GM04503 (cell line): Measurements from ENCODE around the gene SKI.
A peak's percentile ranks its signal among the peaks of the same experiment; 100 is the strongest.

Source experiments
- DNase-seq: peaks from one replicate; pipeline ENCODE4 v3.0.0-alpha.2; 2012; ENCODE audit warnings: low read depth

The SKI gene

DNA sequence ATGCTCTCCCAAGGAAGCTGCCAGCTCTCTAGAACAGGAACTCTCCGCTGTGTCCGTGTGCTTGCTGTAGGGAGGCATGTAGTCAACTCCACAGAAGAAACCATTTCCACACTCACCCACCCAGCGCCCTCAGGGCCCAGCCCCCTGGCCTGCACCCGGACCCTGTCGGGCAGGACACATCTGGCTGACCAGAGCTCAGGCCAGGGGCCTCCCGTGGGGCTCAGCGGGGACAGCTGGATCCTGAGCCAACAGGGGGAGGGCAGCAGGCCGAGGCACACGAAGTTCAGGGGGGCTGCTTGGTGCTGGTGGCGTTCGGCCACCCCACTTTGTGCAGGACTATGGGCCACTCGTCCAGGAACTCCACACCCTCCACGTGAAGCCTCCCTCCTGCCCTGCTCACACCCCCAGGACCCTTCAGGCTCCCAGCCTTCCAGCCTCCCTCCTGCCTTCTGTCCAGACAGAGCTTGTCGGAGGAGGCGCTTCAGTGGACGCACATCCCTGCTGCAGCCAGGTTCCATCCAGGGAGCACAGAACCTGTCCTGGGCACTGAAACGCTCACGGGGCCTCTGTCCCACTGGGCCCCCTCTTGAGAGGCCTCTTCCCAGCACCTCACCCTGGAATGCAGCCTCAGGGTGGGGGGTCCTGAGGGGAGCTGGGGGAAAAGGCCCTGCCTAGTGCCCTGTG, 18.6 kb upstream of the SKI start:
- no peak for DNase-seq

DNA sequence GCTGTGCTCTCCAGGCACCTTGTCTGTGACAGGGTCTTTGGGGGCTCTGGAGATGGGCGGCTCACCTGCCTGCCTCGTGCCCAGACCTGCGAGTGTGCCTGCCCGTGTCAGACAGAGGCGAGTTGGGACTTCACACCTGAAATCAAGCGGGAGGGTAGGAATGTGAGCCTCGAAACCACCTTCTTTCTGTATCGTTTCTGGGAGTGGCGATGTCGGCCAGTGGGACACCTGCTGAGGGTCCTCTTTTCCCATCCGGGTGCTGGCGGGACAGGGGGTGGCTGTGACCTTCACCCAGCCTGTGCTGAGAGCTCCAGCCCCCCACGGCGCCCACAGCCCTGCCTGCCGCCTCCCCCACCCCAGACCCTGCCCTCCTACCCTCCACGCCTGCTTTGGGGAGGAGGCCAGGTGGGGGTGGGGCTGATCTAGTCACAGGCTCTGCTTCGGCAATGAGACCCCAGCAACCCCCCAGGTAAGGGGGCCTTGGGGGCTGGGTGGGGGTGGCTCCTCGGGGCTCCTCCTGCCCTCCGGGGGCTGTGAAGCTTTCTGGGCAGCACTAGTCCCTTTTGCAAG, 17.9 kb upstream of the SKI start:
- no peak for DNase-seq

DNA sequence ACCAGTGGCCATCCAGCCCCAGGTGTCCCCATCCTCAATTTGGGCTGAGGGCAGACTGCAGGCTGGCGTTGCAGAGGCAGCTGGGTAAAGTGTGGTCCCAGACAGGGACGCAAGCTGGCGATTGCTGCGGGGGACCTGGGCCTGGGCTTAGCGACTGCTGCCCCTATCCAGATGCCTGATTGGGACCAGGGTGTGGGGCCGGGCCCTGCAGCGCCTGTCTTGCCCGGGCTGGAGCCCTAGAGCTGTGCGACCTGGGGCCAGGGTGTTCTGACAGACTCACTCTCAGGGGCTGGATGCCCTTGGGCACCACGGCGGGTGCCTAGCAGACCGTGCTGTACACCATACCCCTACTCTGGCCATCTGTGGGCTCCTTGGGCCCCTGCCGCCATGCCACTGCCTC, 17.3 kb upstream of the SKI start:
- DNase-seq = no peak

DNA sequence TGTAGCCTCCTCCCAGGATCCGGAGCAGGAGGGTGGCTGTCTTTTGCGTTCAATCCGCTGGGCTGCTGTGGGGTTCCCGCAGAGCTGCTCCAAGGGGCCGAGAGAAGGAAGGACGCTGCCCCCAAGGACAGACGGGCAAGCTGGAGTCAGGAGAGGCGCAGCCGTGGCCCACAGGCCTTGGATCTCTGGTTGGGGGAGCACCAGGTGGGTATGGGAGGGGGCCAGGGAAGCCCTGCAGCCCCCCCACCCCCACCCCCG, 15.9 kb upstream of the SKI start:
- no peak for DNase-seq

DNA sequence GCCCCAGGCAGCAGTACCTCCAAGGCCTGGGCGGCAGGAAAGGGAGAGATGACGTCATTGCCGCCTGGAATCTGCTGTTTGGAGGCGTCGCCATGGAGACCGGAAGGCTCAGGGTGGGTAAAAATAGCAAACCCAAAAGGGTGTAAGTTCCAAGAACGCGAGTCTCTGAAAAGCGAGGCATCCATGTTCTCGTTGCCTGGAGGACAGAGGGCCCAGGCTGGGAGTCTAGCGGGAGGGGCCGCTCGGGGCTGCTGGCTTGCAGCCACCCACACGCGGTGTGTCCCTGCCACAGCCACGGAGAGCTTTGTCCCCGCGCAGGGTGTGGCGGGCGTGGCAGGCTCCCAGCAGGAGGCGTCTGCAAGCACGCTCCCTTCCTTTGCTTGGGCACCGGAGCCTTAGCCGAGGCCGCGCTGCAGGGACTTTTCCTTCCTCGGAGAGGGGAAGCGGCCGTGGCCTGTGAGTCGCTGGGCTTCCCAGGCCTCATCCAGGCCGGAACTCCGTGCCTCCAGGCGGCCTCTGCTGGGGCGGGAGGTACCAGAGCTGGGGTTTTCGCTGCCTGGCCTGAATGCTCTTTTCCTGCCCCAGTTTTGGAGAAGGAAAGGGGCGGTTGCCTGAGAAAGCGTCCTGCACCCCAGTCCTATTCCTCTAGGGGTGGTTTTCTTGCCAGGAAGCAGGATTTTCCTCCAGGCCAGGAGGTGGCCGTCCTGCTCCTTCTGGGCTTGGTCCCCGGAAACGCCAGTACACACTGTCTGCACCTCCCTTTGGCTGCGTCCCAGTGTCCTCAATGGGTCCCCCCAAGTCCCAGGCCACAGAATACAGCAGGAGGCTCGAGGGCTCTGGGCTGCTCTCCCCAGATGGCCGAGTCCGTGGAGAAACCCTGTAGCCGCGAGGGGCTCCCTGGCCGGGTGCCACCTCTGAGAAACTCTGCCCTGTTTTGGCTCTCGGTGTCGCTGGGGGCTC, 15.3 kb upstream of the SKI start:
- peak; percentile 90 for DNase-seq

DNA sequence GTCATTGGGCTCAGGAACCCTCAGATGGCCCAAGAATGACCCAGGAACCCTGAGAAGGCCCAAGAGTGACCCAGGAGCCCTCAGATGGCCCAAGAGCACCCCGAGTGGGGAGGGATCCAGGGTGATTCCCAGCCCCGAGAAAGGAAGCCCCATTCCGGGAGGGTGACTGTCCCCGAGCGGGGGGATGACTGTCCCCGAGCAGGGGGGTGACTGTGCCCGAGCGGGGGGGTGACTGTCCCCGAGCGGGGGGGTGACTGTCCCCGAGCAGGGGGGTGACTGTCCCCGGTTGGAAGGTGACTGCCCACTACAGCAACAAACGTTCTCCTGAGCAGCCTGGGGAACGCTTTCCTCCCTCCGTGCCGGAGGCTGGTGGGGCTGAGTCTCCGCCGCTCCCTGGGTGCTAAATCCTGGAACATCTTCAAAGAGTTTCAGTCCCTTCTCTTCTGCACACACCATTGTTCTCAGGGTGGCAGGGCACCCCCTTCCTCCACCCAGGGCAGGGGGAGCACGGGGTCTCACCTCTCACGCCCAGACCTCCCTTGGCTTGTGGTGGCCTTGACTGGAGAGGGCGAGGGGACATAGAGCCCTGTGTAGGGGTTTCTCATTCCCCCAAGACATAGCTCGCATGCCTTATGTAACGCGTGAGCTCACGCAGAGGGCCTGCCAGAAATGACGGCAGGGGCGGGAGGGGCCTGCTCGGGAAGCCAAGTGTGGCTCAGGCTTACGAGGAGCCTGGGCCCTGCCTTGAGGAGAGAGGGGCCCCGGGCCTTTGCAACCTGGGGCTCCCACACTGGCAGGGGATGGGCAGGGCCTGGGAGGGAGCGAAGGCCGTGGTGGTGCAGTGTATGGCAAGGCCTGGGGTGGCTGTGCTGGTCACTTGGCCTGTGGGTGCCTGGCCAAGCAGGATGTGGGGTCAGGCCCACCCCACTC, 14.3 kb upstream of the SKI start:
- DNase-seq = peak; percentile 65

DNA sequence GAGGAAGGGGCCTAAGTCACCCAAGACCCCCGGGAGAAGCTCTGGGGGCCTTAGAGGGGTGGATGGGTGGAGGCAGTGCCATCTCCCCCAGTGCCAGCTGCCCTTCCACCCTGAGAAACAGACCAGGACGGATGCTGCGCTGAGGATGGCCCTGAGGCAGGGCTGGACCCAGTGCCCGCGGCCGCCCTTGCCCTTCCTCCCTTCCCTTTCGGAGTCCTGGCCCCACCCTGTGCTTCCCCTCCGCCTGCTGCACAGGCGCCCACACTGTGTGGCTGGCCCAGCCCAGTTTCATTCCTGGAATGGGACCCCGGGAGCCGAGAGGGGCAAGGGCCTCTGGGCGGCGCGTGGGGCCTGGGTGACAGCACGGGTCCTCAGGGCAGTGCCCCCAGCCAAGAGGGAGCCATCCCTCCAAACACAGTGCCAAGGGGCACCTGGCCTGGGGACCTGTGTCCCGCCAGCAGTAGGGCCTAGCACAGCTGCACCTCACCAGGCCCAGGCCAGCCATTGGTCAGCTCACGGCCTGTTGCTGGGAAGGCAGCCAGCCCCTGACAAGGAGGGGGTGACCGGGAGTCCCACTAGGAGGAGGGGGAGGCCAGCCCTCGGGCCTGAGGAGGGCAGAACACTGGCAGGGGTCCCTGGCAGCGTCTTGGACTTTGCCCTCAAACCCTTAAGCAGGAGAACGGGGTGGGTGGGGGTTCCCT, 13.4 kb upstream of the SKI start:
- DNase-seq = no peak

DNA sequence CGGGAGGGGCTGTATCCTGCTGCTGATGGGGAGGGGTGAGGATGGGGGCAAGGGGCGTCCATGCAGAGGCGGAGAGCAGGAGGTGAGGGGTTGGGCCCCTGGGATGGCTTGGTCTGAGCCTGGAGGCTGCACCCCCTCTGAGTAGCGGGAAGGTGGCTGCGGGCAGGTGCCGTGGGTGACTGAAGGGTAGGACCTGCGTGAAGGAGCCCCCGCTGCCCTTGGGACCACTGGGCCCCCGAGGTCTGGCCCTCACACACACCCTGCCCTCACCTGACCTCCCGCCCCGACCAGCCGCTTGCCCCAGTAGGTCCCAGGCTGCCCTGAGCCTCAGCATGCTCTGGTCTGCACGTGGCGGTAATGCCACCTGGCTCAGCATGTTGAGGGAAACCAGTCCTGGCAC, 12.8 kb upstream of the SKI start:
- DNase-seq = no peak

DNA sequence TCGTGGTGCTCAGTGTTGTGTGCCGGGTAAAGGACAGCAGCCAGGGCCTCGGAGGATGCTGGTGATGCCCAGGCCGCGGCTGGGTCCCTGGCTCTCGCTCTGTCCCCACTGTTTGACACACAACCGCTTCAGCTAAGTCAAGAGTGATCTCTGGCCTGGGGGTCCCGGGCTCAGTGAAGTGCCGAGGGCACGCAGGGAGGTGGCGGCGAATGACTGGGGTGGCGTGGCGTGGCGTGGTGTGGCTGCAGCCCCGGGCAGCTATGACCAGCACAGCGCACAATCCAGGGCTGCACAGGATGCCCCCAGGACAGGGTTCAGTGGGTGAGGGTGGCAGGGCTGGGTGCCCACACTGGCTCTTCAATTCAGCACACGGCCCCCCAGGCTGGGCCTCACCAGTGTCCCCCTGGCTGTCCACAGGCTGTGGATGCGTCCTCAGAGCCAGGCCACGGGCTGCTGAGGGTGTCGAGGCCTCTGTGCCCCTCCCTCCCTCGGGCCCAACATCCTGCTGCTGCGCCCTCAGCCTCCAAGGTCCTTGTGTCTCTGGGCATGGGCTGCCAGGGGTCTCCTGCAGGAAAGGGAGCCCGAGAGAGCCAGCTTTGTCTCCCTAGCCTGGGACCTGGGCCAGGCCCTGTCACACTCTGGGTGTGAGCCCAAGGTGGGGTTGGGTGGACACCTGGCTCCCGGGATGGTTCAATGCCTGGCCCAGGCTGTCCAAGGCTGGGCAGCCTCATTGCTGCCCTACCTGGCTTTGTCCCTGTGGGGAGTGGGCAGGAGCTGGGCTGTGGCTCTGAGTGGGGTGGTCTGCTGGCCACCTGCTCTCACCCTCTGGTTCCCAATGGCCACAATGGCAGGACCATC, 12.0 kb upstream of the SKI start:
- DNase-seq = no peak

DNA sequence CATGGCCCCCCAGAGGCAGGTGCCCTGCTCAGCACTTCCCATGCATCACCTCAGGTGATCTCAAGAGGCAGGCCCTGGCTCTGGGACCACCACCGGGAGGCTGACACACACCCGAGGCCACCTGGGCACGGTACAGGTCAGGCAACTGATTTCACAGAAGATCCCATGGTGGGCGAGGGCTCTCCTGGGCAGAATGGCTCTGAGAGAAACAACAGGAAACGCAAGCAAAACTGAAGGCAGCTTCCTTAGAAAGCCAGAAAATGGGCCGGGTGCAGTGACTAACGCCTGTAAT, 11.4 kb upstream of the SKI start:
- DNase-seq = no peak

DNA sequence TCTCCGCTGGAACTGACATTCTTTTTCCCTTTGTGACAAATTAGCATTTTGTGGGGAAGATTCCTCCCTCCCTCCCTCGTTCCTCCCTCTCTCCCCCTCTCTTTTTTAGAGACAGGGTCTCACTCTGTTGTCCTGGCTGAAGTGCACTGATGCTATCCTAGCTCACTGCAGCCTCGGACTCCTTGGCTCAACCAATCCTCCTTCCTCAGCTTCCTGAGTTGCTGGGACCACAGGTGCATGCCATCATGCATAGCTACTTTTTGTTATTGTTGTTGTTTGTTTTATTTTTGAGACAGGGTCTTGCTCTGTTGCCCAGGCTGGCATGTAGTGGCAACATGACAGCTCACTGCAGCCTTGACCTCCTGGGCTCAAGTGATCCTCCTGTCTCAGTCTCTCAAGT, 6.8 kb upstream of the SKI start:
- no peak for DNase-seq

DNA sequence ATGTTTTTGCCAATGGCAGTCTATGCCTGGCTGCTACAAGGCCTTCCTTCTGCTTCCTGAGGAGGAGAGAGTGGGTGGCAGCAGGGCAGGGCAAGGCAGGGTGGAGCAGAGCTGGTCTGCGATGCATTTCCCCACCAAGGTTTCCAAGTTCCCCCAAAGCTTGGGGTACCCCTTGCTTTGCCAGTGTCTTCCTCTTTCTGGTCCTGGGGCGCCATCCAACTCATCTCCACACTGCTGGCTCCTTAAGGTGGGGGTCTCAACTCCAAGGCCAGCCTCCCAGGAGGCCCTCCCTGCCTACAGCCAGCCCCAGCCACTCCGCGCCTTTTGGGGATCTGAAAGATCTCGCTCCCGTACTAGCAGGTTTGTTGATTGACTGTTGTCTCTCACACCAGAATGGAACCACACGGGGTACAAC, 3.9 kb upstream of the SKI start:
- DNase-seq = no peak

DNA sequence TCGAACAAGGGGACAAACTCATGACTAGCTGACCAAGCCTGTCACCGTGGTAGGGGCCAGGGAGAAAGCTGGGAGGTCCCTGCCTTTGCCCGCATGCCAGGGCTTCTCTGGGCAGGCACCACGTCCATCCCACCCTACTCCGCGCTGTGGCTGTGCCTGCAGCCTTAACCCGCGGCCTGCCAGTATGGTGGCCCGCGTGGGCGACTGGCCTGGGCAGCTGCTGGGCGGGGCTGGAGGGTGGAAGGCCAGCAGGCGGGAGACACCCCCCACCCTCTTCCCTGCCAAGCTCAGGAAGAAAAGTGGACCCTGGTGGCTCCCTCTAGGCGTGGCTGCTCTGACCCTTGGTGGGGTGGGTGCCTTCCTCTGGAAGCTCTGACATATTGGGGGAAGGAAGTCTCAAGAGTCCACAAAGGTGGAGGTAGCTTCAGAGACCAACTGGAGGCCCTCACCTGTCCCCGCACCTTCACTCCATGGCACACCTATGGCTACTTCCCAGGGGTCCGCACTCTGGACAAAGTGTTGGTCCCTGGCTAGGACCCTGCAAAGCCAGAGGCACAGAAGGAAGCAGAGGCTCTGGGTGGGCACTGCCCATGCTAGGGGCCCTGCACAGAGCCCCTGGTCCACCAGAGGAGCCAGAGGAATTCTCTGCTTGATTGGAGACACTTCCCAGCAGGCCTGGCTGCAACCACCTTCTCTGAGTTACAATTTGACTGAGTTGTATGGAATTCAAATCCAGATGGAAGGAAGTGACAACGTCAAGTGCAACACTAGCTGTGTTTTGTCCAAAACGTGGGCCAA, 3.3 kb upstream of the SKI start:
- no peak for DNase-seq

DNA sequence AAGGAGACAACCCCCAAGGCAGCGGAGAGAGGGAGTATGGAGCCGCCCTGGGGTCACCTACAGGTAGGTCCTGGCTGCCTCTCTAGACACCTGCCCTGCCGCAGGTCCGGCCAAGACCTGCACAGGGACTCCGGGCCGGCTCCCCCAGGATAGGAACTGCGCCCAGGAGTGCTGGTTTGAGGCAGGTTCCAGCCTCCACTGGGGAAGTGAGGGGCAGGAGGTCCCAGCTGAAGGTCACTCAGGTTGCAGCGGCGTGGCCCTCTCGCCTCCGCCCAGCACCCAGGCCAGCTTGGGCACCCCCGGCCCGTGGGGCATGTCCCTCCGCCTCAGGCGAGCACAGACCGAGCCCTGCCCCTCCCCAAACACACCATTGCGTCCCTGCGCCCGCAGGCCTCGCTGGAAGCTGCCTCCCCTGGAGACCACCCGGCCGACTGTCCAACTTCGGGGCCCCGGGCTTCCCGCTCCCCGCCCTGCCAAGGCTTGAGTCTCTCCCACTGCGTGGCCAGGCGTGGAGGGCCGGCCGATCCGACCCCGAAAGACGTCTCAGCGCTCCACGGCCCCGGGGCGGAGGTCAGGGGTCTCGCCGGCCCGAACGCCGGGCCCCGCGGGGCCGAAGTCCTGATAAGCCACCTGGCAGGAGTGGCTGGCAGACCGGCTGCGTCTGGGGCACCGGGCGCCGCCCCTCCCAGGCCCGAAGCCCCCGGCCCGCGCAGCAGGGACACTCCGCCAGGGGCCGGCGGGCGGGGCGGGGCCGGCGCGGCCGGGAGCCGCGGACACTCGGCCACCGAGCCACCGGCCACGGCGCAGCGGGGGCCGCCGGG, 1.4 kb upstream of the SKI start:
- DNase-seq = no peak

DNA sequence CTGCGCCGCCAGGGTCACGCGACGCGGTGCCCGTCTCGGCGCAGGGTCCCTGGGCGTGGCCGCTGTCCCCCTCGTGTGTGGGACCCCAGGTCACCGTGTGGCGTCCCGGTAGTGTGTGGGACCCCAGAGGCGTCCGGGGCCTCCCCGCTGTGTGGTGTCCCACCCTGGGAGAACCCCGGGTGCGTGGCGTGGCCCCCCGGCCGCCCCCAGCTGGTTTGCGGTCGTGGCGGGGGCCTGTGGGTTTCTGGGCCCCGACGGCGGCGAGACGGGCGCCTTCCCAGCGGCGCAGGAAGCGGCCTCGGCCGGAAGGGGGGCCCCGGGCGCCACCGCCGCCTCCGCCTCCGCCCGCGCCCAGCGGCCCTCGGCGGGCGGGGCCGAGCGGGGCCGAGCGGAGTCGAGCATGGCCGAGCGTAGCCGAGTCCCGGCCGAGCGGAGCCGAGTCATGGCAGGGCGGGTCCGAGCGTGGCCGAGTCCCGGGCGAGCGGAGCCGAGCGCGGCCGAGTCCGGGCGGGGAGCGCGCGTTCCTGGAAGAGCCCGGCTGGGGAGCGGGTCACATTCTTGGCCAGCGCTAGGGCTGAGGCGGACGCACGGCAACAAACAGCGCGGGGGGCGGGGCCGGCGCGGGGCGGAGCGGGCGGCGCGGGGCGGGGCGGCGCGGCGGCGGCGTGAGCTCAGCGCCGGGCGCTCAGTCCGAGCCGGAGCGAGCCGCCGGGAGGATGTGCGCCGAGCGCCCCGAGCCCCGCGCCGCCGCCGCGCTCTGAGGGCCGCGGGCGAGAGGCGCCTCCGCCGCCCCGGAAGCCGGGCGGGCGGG, 568 bp upstream of the SKI start:
- DNase-seq = peak; percentile 58

DNA sequence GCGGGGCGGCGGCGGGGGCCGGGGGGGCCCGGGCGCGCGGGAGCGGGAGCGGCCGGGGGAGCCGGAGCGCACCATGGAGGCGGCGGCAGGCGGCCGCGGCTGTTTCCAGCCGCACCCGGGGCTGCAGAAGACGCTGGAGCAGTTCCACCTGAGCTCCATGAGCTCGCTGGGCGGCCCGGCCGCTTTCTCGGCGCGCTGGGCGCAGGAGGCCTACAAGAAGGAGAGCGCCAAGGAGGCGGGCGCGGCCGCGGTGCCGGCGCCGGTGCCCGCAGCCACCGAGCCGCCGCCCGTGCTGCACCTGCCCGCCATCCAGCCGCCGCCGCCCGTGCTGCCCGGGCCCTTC, 546 bp downstream of the SKI start:
- no peak for DNase-seq

DNA sequence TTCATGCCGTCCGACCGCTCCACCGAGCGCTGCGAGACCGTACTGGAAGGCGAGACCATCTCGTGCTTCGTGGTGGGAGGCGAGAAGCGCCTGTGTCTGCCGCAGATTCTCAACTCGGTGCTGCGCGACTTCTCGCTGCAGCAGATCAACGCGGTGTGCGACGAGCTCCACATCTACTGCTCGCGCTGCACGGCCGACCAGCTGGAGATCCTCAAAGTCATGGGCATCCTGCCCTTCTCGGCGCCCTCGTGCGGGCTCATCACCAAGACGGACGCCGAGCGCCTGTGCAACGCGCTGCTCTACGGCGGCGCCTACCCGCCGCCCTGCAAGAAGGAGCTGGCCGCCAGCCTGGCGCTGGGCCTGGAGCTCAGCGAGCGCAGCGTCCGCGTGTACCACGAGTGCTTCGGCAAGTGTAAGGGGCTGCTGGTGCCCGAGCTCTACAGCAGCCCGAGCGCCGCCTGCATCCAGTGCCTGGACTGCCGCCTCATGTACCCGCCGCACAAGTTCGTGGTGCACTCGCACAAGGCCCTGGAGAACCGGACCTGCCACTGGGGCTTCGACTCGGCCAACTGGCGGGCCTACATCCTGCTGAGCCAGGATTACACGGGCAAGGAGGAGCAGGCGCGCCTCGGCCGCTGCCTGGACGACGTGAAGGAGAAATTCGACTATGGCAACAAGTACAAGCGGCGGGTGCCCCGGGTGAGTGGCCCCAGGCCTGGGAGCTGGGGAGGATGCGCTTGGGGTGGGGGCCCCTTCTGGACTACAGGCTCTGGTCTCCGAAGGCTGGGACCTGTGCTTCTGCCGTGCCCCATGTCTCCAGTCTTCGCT, 1.1 kb downstream of the SKI start:
- DNase-seq = no peak
